Central memory CD8-positive, alpha-beta T cell (primary cell): Measurements from ENCODE around the gene KBTBD6.
"Not testable (repeated sequence)": the region's sequence is repeated elsewhere in the genome, so short reads cannot be mapped to it uniquely, and the experiment has no call there.

Experiments used
- ATAC-seq: fragments of 150-1000 bp; cut with Tn5 transposase; replicated peaks from 2 replicates; pipeline ENCODE4 v1.10.0; 2022; ENCODE audit warnings: mild to moderate bottlenecking, moderate FRiP score, moderate number of reproducible peaks; ENCODE audit not compliant: poor library complexity, severe bottlenecking; ENCODE audit errors: extremely low read depth
- DNase-seq, 2 donors: peaks; one replicate each; pipeline ENCODE4 v3.0.0; 2021; ENCODE audit warnings: low spot score in 2 of 2
- H3K27ac Mint-ChIP-seq: one replicate; pipeline ENCODE4 v1.8.0; 2022; ENCODE audit warnings: low read depth, mild to moderate bottlenecking, moderate library complexity, mixed read lengths
- H3K27me3 Mint-ChIP-seq: one replicate; pipeline ENCODE4 v1.8.0; 2022; ENCODE audit warnings: mixed read lengths
- H3K36me3 Mint-ChIP-seq: one replicate; pipeline ENCODE4 v1.8.0; 2022; ENCODE audit warnings: mild to moderate bottlenecking, moderate library complexity, mixed read lengths; ENCODE audit not compliant: insufficient read depth
- H3K4me1 Mint-ChIP-seq: one replicate; pipeline ENCODE4 v1.8.0; 2022; ENCODE audit warnings: mixed read lengths
- H3K4me3 Mint-ChIP-seq: one replicate; pipeline ENCODE4 v1.8.0; 2022; ENCODE audit warnings: mild to moderate bottlenecking, moderate library complexity, mixed read lengths
- H3K9me3 Mint-ChIP-seq: one replicate; pipeline ENCODE4 v1.8.0; 2022; ENCODE audit warnings: mixed read lengths

The KBTBD6 gene

DNA sequence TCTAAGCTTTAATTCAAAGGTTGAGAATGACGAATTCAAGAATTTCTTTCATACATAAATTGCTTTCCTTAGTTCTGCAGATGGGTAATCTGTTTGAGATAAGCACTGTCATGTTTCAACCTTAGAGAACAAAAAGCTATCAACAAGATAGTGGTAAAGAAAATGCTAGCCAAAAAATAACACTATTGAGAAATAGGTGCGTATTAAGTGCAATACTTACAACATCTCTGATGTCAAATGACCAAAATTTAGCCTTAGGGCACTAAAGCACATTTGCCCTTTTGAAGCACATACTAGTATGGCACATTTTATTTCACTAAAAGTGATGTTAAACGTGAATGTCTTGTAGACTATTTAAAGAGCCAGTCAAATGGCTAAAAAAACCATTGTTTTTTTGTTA, 4.9 kb downstream of the KBTBD6 start:
- Mint-ChIP-seq H3K9me3 (no peaks in the 10 kb centered on the region), H3K4me3 (no peak overlapping the region), H3K36me3 (peaks cover 8% of the 10 kb centered on the region), H3K27ac (no peak overlapping the region), H3K4me1 (peaks cover 27% of the 10 kb centered on the region), H3K27me3 (no peaks in the 10 kb centered on the region)
- DNase-seq = no peak
- no peak for ATAC-seq

DNA sequence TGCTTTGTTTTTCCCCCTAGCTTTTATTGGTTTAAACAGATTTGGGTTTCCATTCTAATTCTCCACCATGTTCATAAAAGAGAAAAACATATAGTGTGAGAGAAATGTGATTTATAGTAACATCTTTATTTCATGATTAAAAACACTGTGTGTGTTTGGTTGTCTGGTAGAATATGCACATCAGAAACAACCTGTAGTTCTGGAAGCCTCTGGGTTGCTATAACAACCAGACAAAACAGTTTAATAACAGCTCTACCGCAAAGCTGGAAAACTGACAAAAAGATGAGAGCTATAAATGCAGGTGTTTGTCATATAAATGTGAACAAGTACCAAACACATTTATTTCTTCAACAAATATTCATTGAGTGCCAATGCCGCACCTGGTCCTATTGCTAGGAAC, 9.8 kb downstream of the KBTBD6 start:
- Mint-ChIP-seq H3K4me3 (no peak overlapping the region), H3K27ac (no peak overlapping the region), H3K27me3 (no peaks in the 10 kb centered on the region), H3K36me3 (peaks cover 2% of the 10 kb centered on the region), H3K4me1 (peaks cover under 1% of the 10 kb centered on the region), H3K9me3 (no peaks in the 10 kb centered on the region)
- ATAC-seq (no peak), DNase-seq (no peak)

DNA sequence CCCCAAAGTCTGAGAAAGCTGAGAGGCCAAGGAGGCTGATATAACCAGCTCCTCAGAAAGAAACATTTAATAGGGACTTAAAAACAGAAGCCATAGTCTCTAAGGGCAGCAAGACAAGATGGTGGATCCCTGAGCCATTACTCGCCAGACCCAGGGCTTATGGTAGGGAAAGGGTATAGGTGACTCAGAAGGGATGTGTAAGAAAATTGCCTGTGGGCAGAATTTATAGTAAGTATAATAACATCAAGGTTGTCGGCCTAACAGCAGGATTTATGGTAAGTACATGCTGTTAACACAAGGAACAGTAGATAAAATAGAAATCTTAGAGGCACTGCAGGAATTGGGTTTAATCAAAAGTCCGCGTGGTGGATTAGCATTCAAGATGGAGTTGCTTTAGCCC, 14.7 kb downstream of the KBTBD6 start:
- H3K27ac Mint-ChIP-seq = no peak overlapping the region
- H3K36me3 Mint-ChIP-seq = no peaks in the 10 kb centered on the region
- H3K9me3 Mint-ChIP-seq = no peaks in the 10 kb centered on the region
- H3K27me3 Mint-ChIP-seq = no peaks in the 10 kb centered on the region
- H3K4me3 Mint-ChIP-seq = no peak overlapping the region
- H3K4me1 Mint-ChIP-seq = no peaks in the 10 kb centered on the region
- no peak for DNase-seq
- no peak for ATAC-seq

DNA sequence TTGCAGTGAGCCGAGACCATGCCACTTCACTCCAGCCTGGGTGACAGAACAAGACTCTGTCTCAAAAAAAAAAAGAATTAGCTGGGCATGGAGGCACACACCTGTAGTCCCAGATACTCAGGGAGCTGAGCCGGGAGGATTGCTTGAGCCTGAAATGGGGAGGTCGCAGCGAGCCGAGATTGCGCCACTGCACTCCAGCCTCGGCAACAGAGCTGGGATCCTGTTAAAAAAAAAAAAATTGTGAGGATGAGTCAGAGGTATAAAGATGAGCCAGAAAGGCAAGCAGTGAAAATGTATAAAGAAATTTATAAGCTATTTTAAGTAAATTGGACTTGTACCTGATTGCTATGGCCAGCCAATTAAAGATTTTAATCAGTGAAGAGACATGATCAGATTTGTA, 21.1 kb downstream of the KBTBD6 start:
- H3K9me3 Mint-ChIP-seq = no peaks in the 10 kb centered on the region
- no peaks in the 10 kb centered on the region for H3K36me3 Mint-ChIP-seq
- no peaks in the 10 kb centered on the region for H3K27me3 Mint-ChIP-seq
- no peak for DNase-seq
- H3K27ac Mint-ChIP-seq = no peak overlapping the region
- ATAC-seq = no peak
- H3K4me1 Mint-ChIP-seq = no peaks in the 10 kb centered on the region
- no peak overlapping the region for H3K4me3 Mint-ChIP-seq

DNA sequence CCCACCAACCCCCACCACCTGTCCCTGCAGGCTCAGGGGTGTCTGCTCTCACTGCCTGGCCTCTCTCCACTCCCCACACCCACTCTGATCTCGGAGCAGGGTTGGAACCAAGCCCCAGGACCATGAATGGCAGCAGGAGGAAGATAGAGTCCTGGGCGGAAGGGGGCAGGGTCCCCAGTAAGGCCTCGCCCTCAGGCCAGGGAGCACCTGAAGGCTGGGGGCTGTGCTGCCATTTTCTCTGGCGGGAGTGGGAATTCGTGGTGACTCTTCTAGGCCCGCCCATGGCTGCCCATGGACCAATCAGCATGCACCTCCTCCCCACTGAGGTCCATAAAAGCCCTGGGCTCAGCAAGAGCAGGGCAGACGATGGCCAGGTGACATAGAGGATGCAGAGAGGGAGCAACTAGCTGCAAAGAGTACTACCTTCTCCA, 25.0 kb downstream of the KBTBD6 start:
- Mint-ChIP-seq H3K27me3 (no peaks in the 10 kb centered on the region), H3K36me3 (no peaks in the 10 kb centered on the region), H3K9me3 (no peaks in the 10 kb centered on the region), H3K4me1 (no peaks in the 10 kb centered on the region), H3K4me3 (no peak overlapping the region), H3K27ac (no peak overlapping the region)
- DNase-seq (no peak), ATAC-seq (no peak)

DNA sequence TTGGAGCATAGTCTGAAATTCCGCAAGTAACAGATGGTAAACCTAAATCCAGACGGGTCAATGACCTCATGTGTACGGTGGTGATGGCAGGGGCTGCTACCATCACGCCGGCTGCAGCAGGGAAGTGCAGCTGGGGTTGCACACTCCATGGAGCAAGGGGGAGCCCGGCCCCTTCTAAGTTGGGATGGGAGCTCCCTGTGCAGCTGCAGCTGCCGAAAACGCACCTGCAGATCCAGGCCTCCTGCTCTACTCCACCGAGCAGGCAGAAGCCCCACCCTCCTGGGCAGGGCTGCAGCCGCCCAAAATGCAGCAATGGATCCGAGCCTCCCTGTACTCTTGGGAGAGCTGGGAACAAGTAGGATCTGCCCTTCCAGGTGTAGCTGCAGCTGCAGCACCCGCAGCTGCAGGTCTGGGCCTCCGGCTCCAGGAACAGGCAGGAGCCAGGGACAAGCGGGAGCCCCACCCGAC, 25.5 kb downstream of the KBTBD6 start:
- H3K36me3 Mint-ChIP-seq = no peaks in the 10 kb centered on the region
- H3K9me3 Mint-ChIP-seq = no peaks in the 10 kb centered on the region
- H3K4me1 Mint-ChIP-seq = no peaks in the 10 kb centered on the region
- DNase-seq (no peak), ATAC-seq (no peak)
- no peak overlapping the region for H3K4me3 Mint-ChIP-seq
- no peak overlapping the region for H3K27ac Mint-ChIP-seq
- H3K27me3 Mint-ChIP-seq = no peaks in the 10 kb centered on the region

DNA sequence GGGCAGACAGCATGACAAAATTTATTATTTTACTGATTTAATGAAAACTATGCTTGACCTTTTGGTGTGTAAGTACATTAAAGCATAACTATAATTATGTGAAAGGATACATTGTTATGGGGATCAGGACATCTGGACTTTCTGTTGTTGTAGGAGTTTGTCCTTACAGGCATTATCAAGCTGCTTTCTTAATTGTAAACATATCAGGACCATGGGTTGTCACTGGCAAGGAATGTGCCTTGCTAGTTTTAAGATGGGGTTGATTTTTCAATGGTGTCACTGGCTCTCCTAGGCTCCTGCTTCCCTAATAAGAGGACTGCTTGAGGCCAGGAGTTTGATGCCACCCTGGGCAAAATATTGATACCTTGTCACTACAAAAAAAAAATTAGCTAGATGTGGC, 32.6 kb downstream of the KBTBD6 start:
- no peaks in the 10 kb centered on the region for H3K4me1 Mint-ChIP-seq
- H3K27ac Mint-ChIP-seq = no peak overlapping the region
- no peaks in the 10 kb centered on the region for H3K9me3 Mint-ChIP-seq
- DNase-seq (no peak), ATAC-seq (no peak)
- H3K4me3 Mint-ChIP-seq = no peak overlapping the region
- no peaks in the 10 kb centered on the region for H3K27me3 Mint-ChIP-seq
- H3K36me3 Mint-ChIP-seq = no peaks in the 10 kb centered on the region

DNA sequence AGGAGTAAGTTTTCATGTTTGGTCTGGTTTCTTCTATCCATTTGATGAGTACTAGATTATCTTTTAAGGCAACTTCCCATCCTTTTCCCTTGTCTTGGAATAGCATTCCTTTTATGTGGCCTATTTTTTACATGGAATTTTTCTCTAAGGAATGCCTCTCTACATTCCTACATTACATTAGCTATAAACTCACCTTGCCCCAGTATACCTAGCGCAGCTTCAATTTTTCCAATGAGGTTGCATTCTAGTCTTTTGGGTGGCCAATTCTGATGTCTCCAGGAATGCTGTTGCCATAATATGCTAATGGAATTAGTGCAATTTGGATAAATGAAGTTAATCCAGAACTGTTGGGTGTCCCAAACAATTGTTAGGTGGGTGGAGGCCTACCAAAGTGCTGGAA, 33.8 kb downstream of the KBTBD6 start:
- H3K36me3 Mint-ChIP-seq = no peaks in the 10 kb centered on the region
- DNase-seq = no peak
- H3K4me1 Mint-ChIP-seq = no peaks in the 10 kb centered on the region
- H3K4me3 Mint-ChIP-seq = no peak overlapping the region
- ATAC-seq = no peak
- no peaks in the 10 kb centered on the region for H3K27me3 Mint-ChIP-seq
- H3K27ac Mint-ChIP-seq = no peak overlapping the region
- H3K9me3 Mint-ChIP-seq = no peaks in the 10 kb centered on the region

DNA sequence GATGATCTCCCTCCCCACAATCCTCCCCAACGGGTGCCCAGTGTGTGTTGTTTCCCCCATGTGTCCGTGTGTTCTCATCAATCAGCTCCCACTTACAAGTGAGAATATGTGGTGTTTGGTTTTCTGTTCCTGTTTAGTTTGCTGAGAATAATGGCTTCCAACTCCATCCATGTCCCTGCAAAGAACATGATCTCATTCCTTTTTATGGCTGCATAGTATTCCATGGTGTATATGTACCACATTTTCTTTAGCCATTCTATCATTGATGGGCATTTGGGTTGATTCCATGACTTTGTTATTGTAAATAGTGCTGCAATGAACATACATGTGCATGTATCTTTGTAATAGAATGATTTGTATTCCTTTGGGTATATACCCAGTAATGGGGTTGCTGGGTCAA, 36.9 kb downstream of the KBTBD6 start:
- H3K4me1 Mint-ChIP-seq, H3K27me3 Mint-ChIP-seq, ATAC-seq, DNase-seq, H3K9me3 Mint-ChIP-seq, H3K4me3 Mint-ChIP-seq, H3K36me3 Mint-ChIP-seq, H3K27ac Mint-ChIP-seq: not testable (repeated sequence)

DNA sequence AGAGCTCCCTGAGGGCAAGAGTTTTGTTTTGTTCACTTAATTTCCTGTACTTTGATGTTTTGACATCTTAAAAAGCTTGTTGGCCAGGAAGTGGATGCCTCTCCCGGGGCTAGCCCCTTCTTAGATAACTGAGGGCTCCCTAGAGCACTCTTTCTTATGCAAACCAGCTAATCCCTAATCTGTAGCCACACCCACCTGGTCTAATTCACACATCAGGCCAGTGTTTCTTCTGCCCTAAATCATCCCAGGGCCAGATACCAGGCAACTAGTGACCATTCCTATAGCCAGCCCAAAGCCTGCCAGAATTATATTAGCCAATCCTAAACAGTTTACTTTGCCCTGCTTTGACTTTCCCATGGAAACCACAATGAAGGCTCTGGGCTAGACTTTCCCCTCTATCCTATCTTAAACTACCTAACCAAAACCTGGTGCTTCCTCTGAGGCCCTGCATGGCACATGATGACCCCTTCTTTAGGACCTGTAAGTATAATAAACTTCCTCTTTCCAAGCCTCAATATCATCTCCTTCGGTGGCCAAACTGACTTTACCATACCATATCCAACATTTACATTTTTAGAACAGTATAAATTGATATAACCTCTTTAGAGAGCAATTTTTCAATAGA, 46.5 kb downstream of the KBTBD6 start:
- DNase-seq (no peak), ATAC-seq (no peak)
- peaks cover 6% of the 10 kb centered on the region for H3K9me3 Mint-ChIP-seq
- no peaks in the 10 kb centered on the region for H3K27me3 Mint-ChIP-seq
- H3K27ac Mint-ChIP-seq = no peak overlapping the region
- H3K4me1 Mint-ChIP-seq = peaks cover 5% of the 10 kb centered on the region
- no peak overlapping the region for H3K4me3 Mint-ChIP-seq
- H3K36me3 Mint-ChIP-seq = peaks cover 6% of the 10 kb centered on the region

DNA sequence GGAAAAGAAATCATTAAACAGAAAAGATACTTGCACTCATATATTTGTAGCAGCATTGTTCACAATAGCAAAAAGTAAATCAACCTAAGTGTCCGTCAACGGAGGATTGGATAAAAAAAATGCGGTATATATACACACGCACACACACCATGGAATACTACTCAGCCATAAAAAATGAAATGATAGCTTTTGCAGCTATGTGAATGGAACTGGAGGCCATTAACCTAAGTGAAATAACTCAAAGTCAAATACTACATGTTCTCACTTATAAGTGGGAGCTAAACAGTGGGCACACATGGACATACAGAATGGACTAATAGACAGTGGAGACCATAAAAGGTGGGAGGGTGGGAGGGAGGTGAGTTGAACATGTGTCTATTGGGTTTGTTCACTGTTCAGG, 52.9 kb downstream of the KBTBD6 start:
- DNase-seq (no peak), ATAC-seq (no peak)
- no peaks in the 10 kb centered on the region for H3K4me1 Mint-ChIP-seq
- H3K4me3 Mint-ChIP-seq = no peak overlapping the region
- H3K27ac Mint-ChIP-seq = no peak overlapping the region
- no peaks in the 10 kb centered on the region for H3K9me3 Mint-ChIP-seq
- H3K36me3 Mint-ChIP-seq = peaks cover 32% of the 10 kb centered on the region
- no peaks in the 10 kb centered on the region for H3K27me3 Mint-ChIP-seq
